T-helper 1 cell treated with Interleukin-12 subunit alpha and Interleukin-12 subunit beta and Interleukin-4 antibody, amounts not matched to agents 30 ng/mL and 1 ng/mL, for 36 hours (primary cell): Measurements from ENCODE around the gene CDRT15L2. TPM values are rescaled to one million over a fixed set of nuclear protein-coding genes. Genes with fewer than 3 reads are reported as not detected.
"Not testable (repeated sequence)": the region's sequence is repeated elsewhere in the genome, so short reads cannot be mapped to it uniquely, and the experiment has no call there.

Experiments used
- intact Hi-C: fragments of 100-400 bp; cut with micrococcal nuclease; formaldehyde crosslinking; loops from one replicate; pipeline ENCODE4 v1.15.1; 2024
- total RNA-seq: library from RNA; stranded (reverse); gene quantifications from 2 replicates; pipeline ENCODE4 v1.2.3, GENCODE V29; 2022

Gene CDRT15L2
- total RNA-seq, 1 donor from 2014 or later = not detected

DNA sequence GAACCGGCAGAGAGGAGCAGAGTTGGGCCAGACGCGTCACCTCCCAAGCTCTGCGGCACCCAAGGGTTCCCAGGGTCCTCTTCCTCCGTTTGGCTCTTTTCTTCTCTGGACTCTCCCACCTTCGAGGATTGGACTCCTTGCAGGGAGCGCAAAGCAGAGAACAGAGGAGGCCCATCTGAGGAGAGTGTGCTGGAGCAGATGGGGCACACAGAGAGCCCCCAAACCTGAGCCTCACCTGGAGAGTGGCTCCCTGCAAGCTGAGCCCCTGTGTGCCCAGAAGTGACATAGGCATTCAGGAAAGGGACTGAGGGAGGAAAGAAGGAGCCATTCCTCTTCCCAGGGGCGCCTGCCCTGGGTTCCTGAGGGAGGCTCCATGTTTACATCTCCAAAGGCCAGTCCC is 6.3 kb upstream of the CDRT15L2 start:
- intact Hi-C loops = not testable (repeated sequence)

DNA sequence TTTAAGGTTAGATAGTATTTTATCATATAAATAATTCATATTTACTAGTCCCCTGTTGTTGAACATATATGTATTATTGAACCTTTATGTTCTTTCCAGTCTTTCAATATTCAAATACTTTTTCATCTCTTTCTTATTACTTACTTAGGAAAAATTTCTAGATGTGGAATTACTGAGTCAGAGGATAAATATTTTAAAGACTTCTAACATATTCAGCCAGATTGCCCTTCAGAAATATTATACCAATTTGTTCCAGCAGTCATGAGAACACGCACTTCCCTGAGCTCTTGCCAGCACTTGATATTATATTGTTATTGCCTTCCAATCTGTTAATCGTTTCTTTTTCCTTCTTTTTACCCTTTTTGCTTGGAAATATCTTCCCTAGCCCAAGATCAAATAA is 4.5 kb upstream of the CDRT15L2 start:
- intact Hi-C loops = not testable (repeated sequence)

- intact Hi-C loops = not testable (repeated sequence)
These were observed 4.5 kb downstream of the CDRT15L2 start for GRCh38 chr17:20583891-20584577.

- intact Hi-C loops = not testable (repeated sequence)
These were observed 9.4 kb downstream of the CDRT15L2 start for GRCh38 chr17:20588744-20589453.

- intact Hi-C loops = not testable (repeated sequence)
These were observed 9.9 kb downstream of the CDRT15L2 start for GRCh38 chr17:20589454-20589810.

DNA sequence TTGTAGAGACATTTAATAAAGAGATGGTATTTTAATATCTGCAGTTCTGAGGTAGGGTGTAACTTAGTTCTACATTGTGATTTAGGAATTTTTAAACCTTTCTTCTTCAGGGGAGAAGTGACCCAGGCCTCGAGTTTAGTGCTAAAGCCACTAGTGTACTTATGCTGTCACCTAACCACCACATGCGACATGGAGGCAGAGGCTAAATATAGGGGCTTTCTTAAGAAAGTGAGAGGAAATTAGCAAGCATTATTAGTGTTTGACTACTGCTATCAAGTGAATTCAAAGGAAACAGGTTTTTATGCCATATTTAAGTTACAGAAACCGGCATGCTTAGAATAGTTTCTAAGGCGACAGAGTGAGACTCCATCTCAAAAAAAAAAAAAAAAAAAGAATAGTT is 11.5 kb downstream of the CDRT15L2 start:
- intact Hi-C loops = not testable (repeated sequence)

GRCh38 chr17:20605568-20605967 is 26.0 kb downstream of the CDRT15L2 start:
- intact Hi-C loops = not testable (repeated sequence)

DNA sequence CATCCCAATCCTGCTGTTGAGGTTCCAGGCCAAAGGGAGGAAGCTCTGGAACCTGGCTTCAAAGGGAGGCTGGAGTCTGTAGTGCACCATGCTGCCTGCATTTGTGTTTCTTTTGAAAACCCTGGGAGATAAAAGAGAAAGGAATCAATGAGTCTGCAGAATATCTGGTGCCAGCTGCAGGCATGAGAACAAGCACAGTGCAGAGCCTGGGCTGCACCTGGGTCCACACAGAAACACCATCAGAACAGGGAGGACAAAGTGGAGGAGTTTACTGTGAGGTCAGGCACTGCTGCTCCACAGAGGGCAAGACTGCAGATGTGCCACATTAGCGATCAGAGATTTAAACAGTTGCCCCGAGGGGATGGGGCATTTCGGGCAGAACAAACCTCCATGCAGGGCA is 30.0 kb downstream of the CDRT15L2 start:
- intact Hi-C loops = not testable (repeated sequence)

- intact Hi-C loops = no loop called here
These were observed 31.8 kb downstream of the CDRT15L2 start for GRCh38 chr17:20611309-20611708.

DNA sequence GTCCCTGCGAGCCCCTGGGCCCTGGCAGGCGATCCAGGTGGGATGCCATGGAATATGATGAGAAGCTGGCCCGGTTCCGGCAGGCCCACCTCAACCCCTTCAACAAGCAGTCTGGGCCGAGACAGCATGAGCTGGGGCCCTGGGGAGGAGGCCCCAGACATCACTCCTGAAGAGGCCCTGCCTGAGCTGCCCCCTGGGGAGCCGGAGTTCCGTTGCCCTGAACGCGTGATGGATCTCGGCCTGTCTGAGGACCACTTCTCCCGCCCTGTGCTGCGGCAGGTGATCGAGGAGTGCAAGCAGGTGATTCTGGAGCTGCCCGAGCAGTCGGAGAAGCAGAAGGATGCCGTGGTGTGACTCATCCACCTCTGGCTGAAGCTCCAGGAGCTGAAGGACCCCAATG is 33.1 kb downstream of the CDRT15L2 start:
- intact Hi-C loops = no loop called here

GRCh38 chr17:20613248-20613647 is 33.7 kb downstream of the CDRT15L2 start:
- intact Hi-C loops = no loop called here

GRCh38 chr17:20613905-20614304 is 34.4 kb downstream of the CDRT15L2 start:
- intact Hi-C loops = no loop called here

DNA sequence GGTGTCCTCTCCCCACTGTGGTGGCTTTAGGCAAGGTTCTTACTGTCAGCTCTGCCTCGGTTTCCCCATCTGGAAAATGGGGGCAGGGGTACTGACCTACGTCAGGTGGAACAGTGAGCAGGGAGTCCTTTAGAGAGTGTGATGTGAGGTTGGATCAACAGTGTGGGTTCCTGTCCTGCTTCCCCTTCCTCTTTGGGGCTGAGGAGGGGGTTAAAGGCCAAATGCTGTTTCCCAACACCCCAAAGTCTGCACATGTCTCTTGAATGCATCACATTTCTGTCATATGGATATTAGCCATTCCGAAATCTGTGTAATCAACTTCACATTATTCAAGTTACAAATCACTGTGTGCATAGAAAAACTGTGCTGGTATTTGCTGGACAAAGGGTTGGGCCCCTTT is 35.9 kb downstream of the CDRT15L2 start:
- intact Hi-C loops = not testable (repeated sequence)

Other genes starting within 250 kb of the CDRT15L2 start
- 0.59 TPM in 1 of 2 replicates, not detected in the other for gene LGALS9B, start 112.2 kb upstream of the CDRT15L2 start, total RNA-seq